GM19438 (cell line): ENCODE results near the gene EIF3M.
"Not testable (repeated sequence)": the region's sequence is repeated elsewhere in the genome, so short reads cannot be mapped to it uniquely, and the experiment has no call there.

Experiments
- ATAC-seq: cut with Tn5 transposase; IDR thresholded peaks from one replicate; pipeline ENCODE4 v1.9.1; 2021; ENCODE audit warnings: low read depth; ENCODE audit not compliant: unreplicated experiment

Gene EIF3M

DNA sequence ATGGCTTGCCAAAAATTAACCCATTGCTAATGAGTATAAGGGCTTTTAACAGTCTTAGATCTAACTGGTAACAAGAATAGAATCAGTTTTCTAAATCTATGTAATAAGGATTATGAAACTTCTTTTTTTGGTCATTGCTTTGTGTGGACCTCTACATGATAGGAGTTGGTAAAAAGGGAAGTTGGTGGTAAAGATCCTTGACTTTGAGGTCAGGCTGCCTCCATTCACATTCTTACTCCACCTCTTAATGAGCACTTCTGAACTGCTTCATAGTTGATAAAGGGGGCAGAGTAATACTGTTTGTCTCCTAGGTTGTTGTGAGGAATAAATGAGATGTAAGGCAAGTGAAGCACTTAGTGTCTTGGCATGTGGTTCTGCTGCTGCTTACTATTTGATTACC is 10.6 kb downstream of the EIF3M start:
- ATAC-seq, result no peak

GRCh38 chr11:32596114-32596513 is 12.5 kb downstream of the EIF3M start:
- ATAC-seq, result not testable (repeated sequence)

DNA sequence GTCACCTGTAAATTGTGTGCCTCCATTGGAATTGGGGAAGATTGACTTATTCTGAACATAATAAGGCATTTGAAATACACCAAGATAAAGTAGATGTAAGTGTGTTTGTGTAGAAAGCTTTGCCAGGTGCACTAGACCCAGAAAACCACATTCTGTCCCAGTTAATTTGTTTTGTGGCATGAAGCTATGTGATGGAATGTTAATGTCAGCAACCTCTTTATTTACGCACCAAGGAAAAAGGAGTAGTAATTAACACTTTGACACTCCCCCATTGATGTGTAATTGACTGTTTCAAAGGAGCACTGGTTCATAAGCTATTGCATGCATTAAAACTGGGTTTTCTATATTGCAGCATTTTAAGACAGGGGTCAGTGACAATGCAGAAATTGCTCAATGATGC is 14.3 kb downstream of the EIF3M start:
- ATAC-seq, result no peak

- ATAC-seq, result no peak
Measured at GRCh38 chr11:32602657-32603415, 19.2 kb downstream of the EIF3M start.

DNA sequence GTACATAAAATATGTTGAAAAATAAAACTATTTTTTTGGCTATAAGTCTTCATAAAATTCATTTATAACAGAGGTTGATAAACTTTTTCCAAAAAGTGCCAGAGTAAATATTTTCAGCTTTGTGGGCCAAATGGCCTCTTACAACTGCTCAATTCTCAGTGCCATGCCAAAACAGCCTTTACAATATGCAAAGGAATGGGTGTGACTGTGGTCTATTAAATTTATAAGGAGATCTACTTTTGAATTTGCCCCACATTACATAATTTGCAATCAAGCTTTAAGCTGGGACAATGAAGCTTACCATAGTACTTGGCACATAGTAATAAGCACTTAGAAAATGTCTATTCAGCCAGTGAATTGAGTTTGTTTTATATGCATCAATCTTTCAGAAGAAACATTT is 22.6 kb downstream of the EIF3M start:
- no peak for ATAC-seq

DNA sequence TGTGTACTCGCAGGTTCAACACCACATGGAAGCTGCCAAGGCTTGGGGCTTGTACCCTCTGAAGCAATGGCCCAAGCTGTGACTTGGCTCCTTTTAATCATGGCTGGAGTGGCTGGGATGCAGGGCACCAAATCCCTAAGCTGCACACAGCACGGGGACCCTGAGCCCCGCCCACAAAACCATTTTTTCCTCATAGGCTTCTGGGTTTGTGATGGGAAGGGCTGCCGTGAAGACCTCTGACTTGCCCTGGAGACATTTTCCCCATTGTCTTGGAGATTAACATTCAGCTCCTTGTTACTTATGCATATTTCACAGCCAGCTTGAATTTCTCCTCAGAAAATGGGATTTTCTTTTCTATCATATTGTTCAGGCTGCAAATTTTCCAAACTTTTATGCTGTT is 25.2 kb downstream of the EIF3M start:
- not testable (repeated sequence) for ATAC-seq

DNA sequence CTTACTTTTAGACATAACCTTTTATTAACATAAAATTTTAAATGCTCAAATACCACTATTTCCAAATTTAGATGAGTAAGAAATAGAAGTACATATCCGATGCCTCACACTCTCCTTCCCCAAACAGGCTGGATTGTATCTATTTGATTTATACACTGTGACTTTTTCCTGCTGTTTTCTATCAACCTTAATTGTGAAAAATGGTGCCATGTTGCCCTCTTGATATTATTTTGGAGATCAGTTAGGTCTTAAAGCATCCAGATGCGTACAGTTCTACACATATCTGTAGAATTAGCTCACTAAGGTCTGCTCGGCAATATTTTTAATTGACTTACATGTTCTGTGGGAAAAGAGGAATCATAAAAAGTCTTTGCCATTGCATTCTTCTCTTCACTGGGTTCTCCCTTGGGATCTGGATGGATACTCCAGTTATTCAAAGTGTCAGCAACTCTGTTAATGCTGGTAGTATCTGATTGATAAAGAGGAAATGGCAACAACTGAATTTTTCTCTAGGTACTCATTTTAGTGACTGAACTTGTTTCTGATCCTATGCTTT is 27.2 kb downstream of the EIF3M start:
- no peak for ATAC-seq

GRCh38 chr11:32613500-32614151 is 30.0 kb downstream of the EIF3M start:
- ATAC-seq, result no peak

- no peak for ATAC-seq
Measured at GRCh38 chr11:32615422-32615821, 31.8 kb downstream of the EIF3M start.

- ATAC-seq, result no peak
Measured at GRCh38 chr11:32616903-32617302, 33.3 kb downstream of the EIF3M start.

DNA sequence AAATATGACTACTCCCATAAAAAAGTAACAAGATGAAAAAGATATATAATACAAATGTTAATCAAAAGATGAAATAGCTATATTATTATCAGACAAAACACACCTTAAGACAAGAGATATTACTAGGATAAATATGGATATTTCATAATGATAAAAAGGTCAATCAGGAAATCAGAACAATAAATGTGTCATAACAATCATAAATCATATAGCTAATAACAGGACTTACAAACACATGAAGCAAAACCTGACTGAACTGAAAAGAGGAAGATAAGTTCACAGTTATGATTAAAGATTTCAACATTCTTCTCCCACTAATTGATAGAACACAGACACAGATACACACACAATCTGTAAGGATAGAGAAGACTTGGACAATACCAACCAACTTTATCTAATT is 47.2 kb downstream of the EIF3M start:
- no peak for ATAC-seq

GRCh38 chr11:32635819-32636218 is 52.2 kb downstream of the EIF3M start:
- no peak for ATAC-seq

GRCh38 chr11:32641361-32641760 is 57.7 kb downstream of the EIF3M start:
- no peak for ATAC-seq

DNA sequence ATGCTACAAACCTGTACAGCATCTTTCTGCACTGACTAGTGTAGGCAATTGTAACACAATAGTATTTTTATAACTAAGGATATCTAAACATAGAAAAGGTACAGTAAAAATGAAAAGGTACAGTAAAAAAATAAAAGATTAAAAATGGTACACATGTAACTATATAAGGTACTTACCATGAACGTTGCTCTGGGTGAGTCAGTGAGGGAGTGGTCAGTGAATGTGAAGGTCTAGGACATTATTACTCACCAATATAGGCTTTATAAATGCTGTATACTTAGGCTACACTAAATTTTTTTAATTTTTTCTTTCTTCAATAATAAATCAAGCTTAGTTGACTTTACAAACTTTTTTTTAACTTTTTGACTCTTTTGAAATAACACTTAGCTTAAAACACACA is 59.9 kb downstream of the EIF3M start:
- no peak for ATAC-seq
